Endothelial cell of umbilical vein (primary cell): Measurements from ENCODE around the gene ARFGEF3. TPM values are rescaled to one million over a fixed set of nuclear protein-coding genes. Genes with fewer than 3 reads are reported as not detected.

Source experiments
- BruUV-seq: library from RNA; stranded (reverse); fragments of 400-500 nt; replicated peaks from 2 replicates; lab custom pipeline; 2021; lab: Mats Ljungman, UMichigan
- CTCF ChIA-PET: fragments of 300-600, 350-600 bp; sonication (Branson Sonifier 250); formaldehyde crosslinking; loops from one replicate; lab custom pipeline; 2021; ENCODE audit warnings: antibody characterized with exemption, inconsistent platforms; lab: Charles Lee
- POLR2A ChIA-PET: fragments of 300-600, 350-600 bp; sonication (Branson Sonifier 250); formaldehyde crosslinking; loops from one replicate; lab custom pipeline; 2021; ENCODE audit warnings: antibody characterized with exemption, inconsistent platforms; lab: Charles Lee
- DNase-seq: peaks from one replicate; pipeline ENCODE4 v3.0.0-alpha.2; 2011; ENCODE audit warnings: low read depth, low spot score
- FAIRE-seq: peaks from 2 replicates; lab custom pipeline; 2011; peaks lifted over from hg19 to GRCh38; lab: Jason Lieb, UNC
- H2AFZ ChIP-seq: 2 replicates; pipeline ENCODE4 v1.6.0; 2012; ENCODE audit warnings: low read depth, low read length, control low read depth, inconsistent platforms
- H3K27ac ChIP-seq: 2 replicates; pipeline ENCODE4 v1.5.1; 2011; ENCODE audit warnings: low read depth, mild to moderate bottlenecking, control low read depth, low read length, moderate library complexity; ENCODE audit not compliant: insufficient read depth
- H3K27me3 ChIP-seq, 2 experiments: 2 replicates each; pipeline versions ENCODE4 v1.6.0 to v1.6.1; 2011; ENCODE audit warnings: low read length in 2 of 2, mixed read lengths in 1 of 2; ENCODE audit not compliant: control insufficient read depth in 2 of 2, insufficient read depth in 2 of 2
- H3K36me3 ChIP-seq, 2 experiments: 2 replicates in 1 of 2; 3 replicates in 1 of 2; pipeline ENCODE4 v1.5.1; 2011; ENCODE audit warnings: low read length in 2 of 2, mild to moderate bottlenecking in 1 of 2, moderate library complexity in 1 of 2; ENCODE audit not compliant: control insufficient read depth in 2 of 2, insufficient read depth in 2 of 2; ENCODE audit errors: extremely low read depth in 1 of 2
- H3K4me1 ChIP-seq: 3 replicates; pipeline ENCODE4 v1.5.1; 2011; ENCODE audit warnings: mild to moderate bottlenecking, low read length; ENCODE audit not compliant: control insufficient read depth, insufficient read depth; ENCODE audit errors: extremely low read depth
- H3K4me2 ChIP-seq: 2 replicates; pipeline ENCODE4 v1.6.1; 2011; ENCODE audit warnings: low read length, control low read depth, mixed read lengths; ENCODE audit not compliant: insufficient read depth
- H3K4me3 ChIP-seq, 3 experiments: fragments of 200-600 bp in 1 of 3; sonication (generic), shearing (Covaris generic) in 1 of 3; replicated peaks in 1 of 3; 2 replicates each; pipeline ENCODE4 v1.5.1; 2011 to 2016; ENCODE audit warnings: control low read depth in 3 of 3, low read length in 3 of 3, mild to moderate bottlenecking in 2 of 3, inconsistent platforms in 1 of 3, low read depth in 1 of 3, moderate library complexity in 1 of 3; ENCODE audit not compliant: insufficient read depth in 1 of 3
- H3K79me2 ChIP-seq: 2 replicates; pipeline ENCODE4 v1.6.0; 2012; ENCODE audit warnings: low read length, inconsistent platforms; ENCODE audit not compliant: control insufficient read depth, insufficient read depth
- H3K9ac ChIP-seq: replicated peaks from 2 replicates; pipeline ENCODE3; 2011; ENCODE audit warnings: low read length, control low read depth; ENCODE audit not compliant: insufficient read depth; ENCODE audit errors: extremely low read depth
- H3K9me1 ChIP-seq: replicated peaks from 3 replicates; pipeline ENCODE4 v1.6.0; 2011; ENCODE audit warnings: mild to moderate bottlenecking, low read length; ENCODE audit not compliant: control insufficient read depth, insufficient read depth; ENCODE audit errors: extremely low read depth
- H3K9me3 ChIP-seq: replicated peaks from 2 replicates; pipeline ENCODE4 v1.5.1; 2012; ENCODE audit warnings: low read length, inconsistent platforms; ENCODE audit not compliant: control insufficient read depth, insufficient read depth
- H4K20me1 ChIP-seq: replicated peaks from 2 replicates; pipeline ENCODE3; 2011; ENCODE audit warnings: mild to moderate bottlenecking, low read length; ENCODE audit not compliant: control insufficient read depth, insufficient read depth; ENCODE audit errors: extremely low read depth
- EZH2 ChIP-seq: IDR thresholded peaks from 2 replicates; pipeline ENCODE4 v1.6.1; 2012; ENCODE audit warnings: borderline replicate concordance, low read depth, mild to moderate bottlenecking, moderate library complexity, low read length, inconsistent platforms; ENCODE audit not compliant: severe bottlenecking
- FOS ChIP-seq: IDR thresholded peaks from 2 replicates; pipeline ENCODE4 v1.6.1; 2011; ENCODE audit warnings: mild to moderate bottlenecking, low read length, moderate library complexity, borderline replicate concordance; ENCODE audit not compliant: insufficient read depth
- GATA2 ChIP-seq: IDR thresholded peaks from 2 replicates; pipeline ENCODE4 v1.7.0; 2011; ENCODE audit warnings: low read depth, mild to moderate bottlenecking, moderate library complexity, mixed read lengths, low read length; ENCODE audit not compliant: insufficient read length, insufficient read depth
- JUN ChIP-seq: IDR thresholded peaks from 2 replicates; pipeline ENCODE4 v1.6.1; 2011; ENCODE audit warnings: borderline replicate concordance, low read depth; ENCODE audit not compliant: insufficient read length, insufficient read depth
- MYC ChIP-seq: IDR thresholded peaks from one replicate; pipeline ENCODE4 v1.6.1; 2011; ENCODE audit warnings: mild to moderate bottlenecking, low read depth, low read length
- POLR2A ChIP-seq: IDR thresholded peaks from 2 replicates; pipeline ENCODE4 v1.6.1; 2012; ENCODE audit warnings: low read depth, mild to moderate bottlenecking, control low read depth, low read length
- POLR2AphosphoS5 ChIP-seq: IDR thresholded peaks from 2 replicates; pipeline ENCODE4 v1.6.1; 2012; ENCODE audit warnings: low read depth, mild to moderate bottlenecking, control low read depth, low read length, moderate library complexity; ENCODE audit not compliant: insufficient read depth
- dilution Hi-C: fragments of 300-500 bp; cut with MboI; formaldehyde crosslinking; loops from one replicate; pipeline ENCODE4 v1.15.0; 2019; ENCODE audit warnings: low sequenced_read_pairs; ENCODE audit not compliant: extremely low pct_ligation_motif_present
- intact Hi-C: fragments of 100-400 bp; cut with micrococcal nuclease; formaldehyde crosslinking; loops from one replicate; pipeline ENCODE4 v1.10.0; 2022
- polyA plus RNA-seq, 4 experiments: library from polyadenylated mRNA; depleted of rRNA in 3 of 4; stranded (reverse) in 3 of 4; unstranded in 1 of 4; fragments of >200 nt; gene quantifications; 2 replicates each; pipeline versions ENCODE4 v1.2.1 to v1.2.3, GENCODE V29; 2011 to 2012; ENCODE audit warnings: missing spikeins in 1 of 4
- total RNA-seq: library from RNA; stranded (reverse); gene quantifications from 2 replicates; pipeline ENCODE4 v1.2.3, GENCODE V29; 2021
- TF ChIP-seq, protein P1 (sequence below), 2 donors: IDR thresholded peaks; 1 replicate in 1 of 2; 2 replicates in 1 of 2; pipeline ENCODE4 v1.5.1; 2011; ENCODE audit warnings: low read length in 2 of 2, mild to moderate bottlenecking in 2 of 2, moderate library complexity in 2 of 2, control low read depth in 1 of 2, inconsistent platforms in 1 of 2, low read depth in 1 of 2; ENCODE audit not compliant: insufficient read depth in 1 of 2; ENCODE audit errors: extremely low read depth in 1 of 2
- TF ChIP-seq, protein P2 (sequence below): IDR thresholded peaks from 2 replicates; pipeline ENCODE4 v1.6.1; 2011; ENCODE audit not compliant: insufficient read depth, insufficient read length

The ARFGEF3 gene
- total and polyA plus RNA-seq, 2 donors (not counting 3 experiments of a cell fraction or from before 2014, with no cell fraction given), result 1.3 to 7.3 TPM

DNA sequence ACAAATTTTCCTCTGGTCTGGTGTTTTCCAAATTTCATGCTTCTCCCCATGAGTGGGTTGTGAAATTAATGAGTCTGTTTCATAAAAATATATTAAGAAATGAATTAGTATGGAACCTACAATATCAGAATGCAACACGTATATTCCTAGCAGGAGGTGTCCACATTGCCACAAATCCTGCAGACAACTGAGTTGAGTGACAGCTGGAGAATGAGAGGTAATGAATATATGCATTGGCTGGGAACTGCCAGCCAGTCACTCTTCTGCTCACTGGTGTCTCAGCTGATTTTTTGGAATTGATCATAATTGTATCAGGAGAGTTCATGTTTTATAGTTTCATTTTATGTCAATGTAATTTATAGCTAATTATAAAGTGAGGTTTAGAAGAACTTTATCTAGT is 6.3 kb upstream of the ARFGEF3 start:
- Histone ChIP-seq H4K20me1 (no peaks in the 10 kb centered on the region), H3K36me3 (no peaks in the 10 kb centered on the region), H3K4me1 (no peaks in the 10 kb centered on the region), H3K4me3 (no peak overlapping the region), H3K9me3 (no peaks in the 10 kb centered on the region), H3K27ac (no peak overlapping the region), H2AFZ (no peak overlapping the region), H3K27me3 (no peaks in the 10 kb centered on the region), H3K4me2 (no peak overlapping the region), H3K79me2 (no peaks in the 10 kb centered on the region), H3K9me1 (no peaks in the 10 kb centered on the region), H3K9ac (no peak overlapping the region)
- ChIA-PET CTCF (interaction anchor here (1.0 kb wide), 2 partner anchors 8 to 161 kb away, joined by 3 read pairs; no protein-coding TSS in a partner anchor), POLR2A (no interaction called here)
- FAIRE-seq (no peak), DNase-seq (no peak)
- TF ChIP-seq JUN (no peak), POLR2A (no peak)
- TF ChIP-seq, protein P1, sequence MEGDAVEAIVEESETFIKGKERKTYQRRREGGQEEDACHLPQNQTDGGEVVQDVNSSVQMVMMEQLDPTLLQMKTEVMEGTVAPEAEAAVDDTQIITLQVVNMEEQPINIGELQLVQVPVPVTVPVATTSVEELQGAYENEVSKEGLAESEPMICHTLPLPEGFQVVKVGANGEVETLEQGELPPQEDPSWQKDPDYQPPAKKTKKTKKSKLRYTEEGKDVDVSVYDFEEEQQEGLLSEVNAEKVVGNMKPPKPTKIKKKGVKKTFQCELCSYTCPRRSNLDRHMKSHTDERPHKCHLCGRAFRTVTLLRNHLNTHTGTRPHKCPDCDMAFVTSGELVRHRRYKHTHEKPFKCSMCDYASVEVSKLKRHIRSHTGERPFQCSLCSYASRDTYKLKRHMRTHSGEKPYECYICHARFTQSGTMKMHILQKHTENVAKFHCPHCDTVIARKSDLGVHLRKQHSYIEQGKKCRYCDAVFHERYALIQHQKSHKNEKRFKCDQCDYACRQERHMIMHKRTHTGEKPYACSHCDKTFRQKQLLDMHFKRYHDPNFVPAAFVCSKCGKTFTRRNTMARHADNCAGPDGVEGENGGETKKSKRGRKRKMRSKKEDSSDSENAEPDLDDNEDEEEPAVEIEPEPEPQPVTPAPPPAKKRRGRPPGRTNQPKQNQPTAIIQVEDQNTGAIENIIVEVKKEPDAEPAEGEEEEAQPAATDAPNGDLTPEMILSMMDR (IDR thresholded peaks at IDR 0.05; ENCODE audit: extremely low read depth in 1 of 2, insufficient read depth in 1 of 2, low read depth in 1 of 2, low read length in 2 of 2), result no peak
- dilution Hi-C loops (no loop called here), intact Hi-C loops (no loop called here)
- no TSS peak for BruUV-seq

DNA sequence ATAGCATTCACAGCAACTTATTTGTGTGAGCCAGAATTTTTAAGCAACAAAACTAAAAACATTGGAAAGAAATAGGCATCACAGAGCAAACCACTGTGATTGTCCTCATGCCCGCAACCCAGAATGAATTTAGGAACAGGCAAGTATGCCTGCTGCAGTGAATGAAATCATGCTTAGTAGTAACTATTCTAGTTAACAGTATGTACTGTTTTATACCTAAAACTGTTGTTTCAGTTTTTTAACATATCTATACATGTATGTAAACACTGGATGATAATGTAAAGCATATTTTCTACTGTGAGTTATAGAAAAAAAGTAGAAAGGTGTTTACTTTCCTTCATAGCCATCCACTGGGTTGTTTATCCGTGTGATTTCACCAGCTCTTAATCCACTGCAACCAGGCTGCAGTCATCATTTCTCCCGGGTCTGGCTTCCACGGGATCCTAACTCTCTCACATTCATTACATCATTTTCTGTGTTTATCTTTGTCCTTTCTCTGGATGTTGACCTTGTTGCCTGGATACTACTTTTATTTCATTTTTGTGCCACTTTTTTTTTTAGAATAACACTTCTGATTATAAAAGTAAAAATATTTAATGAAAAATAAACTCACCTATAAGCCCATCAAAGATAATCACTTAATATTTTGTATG is 3.6 kb upstream of the ARFGEF3 start:
- Histone ChIP-seq H3K9ac (no peak overlapping the region), H3K4me2 (no peak overlapping the region), H3K36me3 (no peaks in the 10 kb centered on the region), H2AFZ (no peak overlapping the region), H3K9me1 (no peaks in the 10 kb centered on the region), H3K9me3 (no peaks in the 10 kb centered on the region), H3K4me3 (no peak overlapping the region), H4K20me1 (no peaks in the 10 kb centered on the region), H3K27ac (no peak overlapping the region), H3K27me3 (no peaks in the 10 kb centered on the region), H3K4me1 (peaks cover 10% of the 10 kb centered on the region), H3K79me2 (no peaks in the 10 kb centered on the region)
- POLR2A ChIA-PET, result no interaction called here
- dilution Hi-C loops, result no loop called here
- intact Hi-C loops, result no loop called here
- FAIRE-seq (no peak), DNase-seq (no peak)
- TF ChIP-seq FOS (no peak), MYC (no peak), JUN (no peak), POLR2A (no peak), EZH2 (no peak), POLR2AphosphoS5 (no peak), GATA2 (no peak)
- TF ChIP-seq, protein P2, sequence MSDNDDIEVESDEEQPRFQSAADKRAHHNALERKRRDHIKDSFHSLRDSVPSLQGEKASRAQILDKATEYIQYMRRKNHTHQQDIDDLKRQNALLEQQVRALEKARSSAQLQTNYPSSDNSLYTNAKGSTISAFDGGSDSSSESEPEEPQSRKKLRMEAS, result no peak
- TF ChIP-seq, protein P1 (IDR thresholded peaks at IDR 0.05; ENCODE audit: extremely low read depth in 1 of 2, insufficient read depth in 1 of 2, low read depth in 1 of 2, low read length in 2 of 2), result no peak
- CTCF ChIA-PET, result no interaction called here
- no TSS peak for BruUV-seq
